Smooth muscle cell of the umbilical artery (primary cell): ENCODE measurements around the gene CTAGE6. TPM values are rescaled to one million over a fixed set of nuclear protein-coding genes. Genes with fewer than 3 reads are reported as not detected.

Experiments used
- total RNA-seq: library from RNA; depleted of rRNA; stranded (reverse); fragments of >200 nt; gene quantifications from 2 replicates; pipeline ENCODE4 v1.2.3, GENCODE V29; 2014

The CTAGE6 gene
- total RNA-seq, result 0.89 and 1.3 TPM in 2 replicates

GRCh38 chr7:143757596-143757995, at the start of gene CTAGE6:
Gene CTAGE6 (minus strand): TSS chr7:143757696. CDS start chr7:143757658, 38 bp downstream.

Other genes with a start within 250 kb of the CTAGE6 start
- not detected in 2 replicates for gene CTAGE15, start 185.9 kb downstream of the CTAGE6 start, total RNA-seq
- gene TCAF2, start 136.7 kb downstream of the CTAGE6 start, total RNA-seq, result 1.8 and 2.4 TPM in 2 replicates
- 99.5 and 103 TPM in 2 replicates for gene TCAF1, start 144.5 kb upstream of the CTAGE6 start, total RNA-seq
- not detected in 2 replicates for gene OR2F2, start 177.5 kb upstream of the CTAGE6 start, total RNA-seq
- gene OR2F1, start 197.1 kb upstream of the CTAGE6 start, total RNA-seq, result not detected in 2 replicates
- not detected in 2 replicates for gene OR6B1, start 242.6 kb upstream of the CTAGE6 start, total RNA-seq